Endothelial cell of umbilical vein (primary cell): ENCODE measurements around the gene SLC12A5. TPM values are rescaled to one million over a fixed set of nuclear protein-coding genes. Genes with fewer than 3 reads are reported as not detected.

Source experiments
- BruUV-seq: library from RNA; stranded (reverse); fragments of 400-500 nt; replicated peaks from 2 replicates; lab custom pipeline; 2021; lab: Mats Ljungman, UMichigan
- CTCF ChIA-PET: fragments of 300-600, 350-600 bp; sonication (Branson Sonifier 250); formaldehyde crosslinking; loops from one replicate; lab custom pipeline; 2021; ENCODE audit warnings: antibody characterized with exemption, inconsistent platforms; lab: Charles Lee
- POLR2A ChIA-PET: fragments of 300-600, 350-600 bp; sonication (Branson Sonifier 250); formaldehyde crosslinking; loops from one replicate; lab custom pipeline; 2021; ENCODE audit warnings: antibody characterized with exemption, inconsistent platforms; lab: Charles Lee
- DNase-seq: peaks from one replicate; pipeline ENCODE4 v3.0.0-alpha.2; 2011; ENCODE audit warnings: low read depth, low spot score
- FAIRE-seq: peaks from 2 replicates; lab custom pipeline; 2011; peaks lifted over from hg19 to GRCh38; lab: Jason Lieb, UNC
- H2AFZ ChIP-seq: 2 replicates; pipeline ENCODE4 v1.6.0; 2012; ENCODE audit warnings: low read depth, low read length, control low read depth, inconsistent platforms
- H3K27ac ChIP-seq: 2 replicates; pipeline ENCODE4 v1.5.1; 2011; ENCODE audit warnings: low read depth, mild to moderate bottlenecking, control low read depth, low read length, moderate library complexity; ENCODE audit not compliant: insufficient read depth
- H3K27me3 ChIP-seq, 2 experiments: 2 replicates each; pipeline versions ENCODE4 v1.6.0 to v1.6.1; 2011; ENCODE audit warnings: low read length in 2 of 2, mixed read lengths in 1 of 2; ENCODE audit not compliant: control insufficient read depth in 2 of 2, insufficient read depth in 2 of 2
- H3K36me3 ChIP-seq, 2 experiments: 2 replicates in 1 of 2; 3 replicates in 1 of 2; pipeline ENCODE4 v1.5.1; 2011; ENCODE audit warnings: low read length in 2 of 2, mild to moderate bottlenecking in 1 of 2, moderate library complexity in 1 of 2; ENCODE audit not compliant: control insufficient read depth in 2 of 2, insufficient read depth in 2 of 2; ENCODE audit errors: extremely low read depth in 1 of 2
- H3K4me1 ChIP-seq: 3 replicates; pipeline ENCODE4 v1.5.1; 2011; ENCODE audit warnings: mild to moderate bottlenecking, low read length; ENCODE audit not compliant: control insufficient read depth, insufficient read depth; ENCODE audit errors: extremely low read depth
- H3K4me2 ChIP-seq: 2 replicates; pipeline ENCODE4 v1.6.1; 2011; ENCODE audit warnings: low read length, control low read depth, mixed read lengths; ENCODE audit not compliant: insufficient read depth
- H3K4me3 ChIP-seq, 3 experiments: fragments of 200-600 bp in 1 of 3; sonication (generic), shearing (Covaris generic) in 1 of 3; replicated peaks in 1 of 3; 2 replicates each; pipeline ENCODE4 v1.5.1; 2011 to 2016; ENCODE audit warnings: control low read depth in 3 of 3, low read length in 3 of 3, mild to moderate bottlenecking in 2 of 3, inconsistent platforms in 1 of 3, low read depth in 1 of 3, moderate library complexity in 1 of 3; ENCODE audit not compliant: insufficient read depth in 1 of 3
- H3K79me2 ChIP-seq: 2 replicates; pipeline ENCODE4 v1.6.0; 2012; ENCODE audit warnings: low read length, inconsistent platforms; ENCODE audit not compliant: control insufficient read depth, insufficient read depth
- H3K9ac ChIP-seq: replicated peaks from 2 replicates; pipeline ENCODE3; 2011; ENCODE audit warnings: low read length, control low read depth; ENCODE audit not compliant: insufficient read depth; ENCODE audit errors: extremely low read depth
- H3K9me1 ChIP-seq: replicated peaks from 3 replicates; pipeline ENCODE4 v1.6.0; 2011; ENCODE audit warnings: mild to moderate bottlenecking, low read length; ENCODE audit not compliant: control insufficient read depth, insufficient read depth; ENCODE audit errors: extremely low read depth
- H3K9me3 ChIP-seq: replicated peaks from 2 replicates; pipeline ENCODE4 v1.5.1; 2012; ENCODE audit warnings: low read length, inconsistent platforms; ENCODE audit not compliant: control insufficient read depth, insufficient read depth
- H4K20me1 ChIP-seq: replicated peaks from 2 replicates; pipeline ENCODE3; 2011; ENCODE audit warnings: mild to moderate bottlenecking, low read length; ENCODE audit not compliant: control insufficient read depth, insufficient read depth; ENCODE audit errors: extremely low read depth
- CTCF ChIP-seq, 2 donors: IDR thresholded peaks; 1 replicate in 1 of 2; 2 replicates in 1 of 2; pipeline ENCODE4 v1.5.1; 2011; ENCODE audit warnings: low read length in 2 of 2, mild to moderate bottlenecking in 2 of 2, moderate library complexity in 2 of 2, control low read depth in 1 of 2, inconsistent platforms in 1 of 2, low read depth in 1 of 2; ENCODE audit not compliant: insufficient read depth in 1 of 2; ENCODE audit errors: extremely low read depth in 1 of 2
- EZH2 ChIP-seq: IDR thresholded peaks from 2 replicates; pipeline ENCODE4 v1.6.1; 2012; ENCODE audit warnings: borderline replicate concordance, low read depth, mild to moderate bottlenecking, moderate library complexity, low read length, inconsistent platforms; ENCODE audit not compliant: severe bottlenecking
- FOS ChIP-seq: IDR thresholded peaks from 2 replicates; pipeline ENCODE4 v1.6.1; 2011; ENCODE audit warnings: mild to moderate bottlenecking, low read length, moderate library complexity, borderline replicate concordance; ENCODE audit not compliant: insufficient read depth
- GATA2 ChIP-seq: IDR thresholded peaks from 2 replicates; pipeline ENCODE4 v1.7.0; 2011; ENCODE audit warnings: low read depth, mild to moderate bottlenecking, moderate library complexity, mixed read lengths, low read length; ENCODE audit not compliant: insufficient read length, insufficient read depth
- JUN ChIP-seq: IDR thresholded peaks from 2 replicates; pipeline ENCODE4 v1.6.1; 2011; ENCODE audit warnings: borderline replicate concordance, low read depth; ENCODE audit not compliant: insufficient read length, insufficient read depth
- MAX ChIP-seq: IDR thresholded peaks from 2 replicates; pipeline ENCODE4 v1.6.1; 2011; ENCODE audit not compliant: insufficient read depth, insufficient read length
- MYC ChIP-seq: IDR thresholded peaks from one replicate; pipeline ENCODE4 v1.6.1; 2011; ENCODE audit warnings: mild to moderate bottlenecking, low read depth, low read length
- POLR2A ChIP-seq: IDR thresholded peaks from 2 replicates; pipeline ENCODE4 v1.6.1; 2012; ENCODE audit warnings: low read depth, mild to moderate bottlenecking, control low read depth, low read length
- POLR2AphosphoS5 ChIP-seq: IDR thresholded peaks from 2 replicates; pipeline ENCODE4 v1.6.1; 2012; ENCODE audit warnings: low read depth, mild to moderate bottlenecking, control low read depth, low read length, moderate library complexity; ENCODE audit not compliant: insufficient read depth
- dilution Hi-C: fragments of 300-500 bp; cut with MboI; formaldehyde crosslinking; loops from one replicate; pipeline ENCODE4 v1.15.0; 2019; ENCODE audit warnings: low sequenced_read_pairs; ENCODE audit not compliant: extremely low pct_ligation_motif_present
- intact Hi-C: fragments of 100-400 bp; cut with micrococcal nuclease; formaldehyde crosslinking; loops from one replicate; pipeline ENCODE4 v1.10.0; 2022
- polyA plus RNA-seq, 4 experiments: library from polyadenylated mRNA; depleted of rRNA in 3 of 4; stranded (reverse) in 3 of 4; unstranded in 1 of 4; fragments of >200 nt; gene quantifications; 2 replicates each; pipeline versions ENCODE4 v1.2.1 to v1.2.3, GENCODE V29; 2011 to 2012; ENCODE audit warnings: missing spikeins in 1 of 4
- total RNA-seq: library from RNA; stranded (reverse); gene quantifications from 2 replicates; pipeline ENCODE4 v1.2.3, GENCODE V29; 2021

SLC12A5 gene
- total and polyA plus RNA-seq, 2 donors (not counting 3 experiments of a cell fraction or from before 2014, with no cell fraction given) = 1.6 to 2.3 TPM

- Histone ChIP-seq H3K79me2 (peaks cover 4% of the 10 kb centered on the region), H3K27me3 (no peaks in the 10 kb centered on the region), H3K9ac (no peak overlapping the region), H3K9me3 (no peaks in the 10 kb centered on the region), H2AFZ (no peak overlapping the region), H4K20me1 (no peaks in the 10 kb centered on the region), H3K4me3 (no peak overlapping the region), H3K27ac (no peak overlapping the region), H3K36me3 (peaks cover 11 to 22% of the 10 kb centered on the region in 2 experiments), H3K4me1 (no peaks in the 10 kb centered on the region), H3K9me1 (no peaks in the 10 kb centered on the region), H3K4me2 (no peak overlapping the region)
- no TSS peak for BruUV-seq
- CTCF ChIA-PET = no interaction called here
- DNase-seq (no peak), FAIRE-seq (no peak)
- no peak for TF ChIP-seq MAX
- no peak for TF ChIP-seq POLR2AphosphoS5
- no peak for TF ChIP-seq EZH2
- TF ChIP-seq JUN = no peak
- no peak for TF ChIP-seq MYC
- TF ChIP-seq POLR2A = no peak
- TF ChIP-seq CTCF (IDR thresholded peaks at IDR 0.05; ENCODE audit: extremely low read depth in 1 of 2, insufficient read depth in 1 of 2, low read depth in 1 of 2, low read length in 2 of 2) = no peak
- TF ChIP-seq FOS = no peak
- no peak for TF ChIP-seq GATA2
- intact Hi-C loops = no loop called here
- dilution Hi-C loops = no loop called here
- POLR2A ChIA-PET = no interaction called here
Measured at GRCh38 chr20:46074006-46074405, 45.0 kb downstream of the SLC12A5 start.
